Stimulated activated CD4-positive, alpha-beta T cell treated with anti-CD3 and anti-CD28 coated beads, Interleukin-4, amount 100 ng/mL, for 24 hours (primary cell): ENCODE measurements around the gene ERVV-1.

ENCODE experiments used
- DNase-seq: peaks from one replicate; pipeline ENCODE4 v3.0.0-alpha.2; 2020

Gene ERVV-1

DNA sequence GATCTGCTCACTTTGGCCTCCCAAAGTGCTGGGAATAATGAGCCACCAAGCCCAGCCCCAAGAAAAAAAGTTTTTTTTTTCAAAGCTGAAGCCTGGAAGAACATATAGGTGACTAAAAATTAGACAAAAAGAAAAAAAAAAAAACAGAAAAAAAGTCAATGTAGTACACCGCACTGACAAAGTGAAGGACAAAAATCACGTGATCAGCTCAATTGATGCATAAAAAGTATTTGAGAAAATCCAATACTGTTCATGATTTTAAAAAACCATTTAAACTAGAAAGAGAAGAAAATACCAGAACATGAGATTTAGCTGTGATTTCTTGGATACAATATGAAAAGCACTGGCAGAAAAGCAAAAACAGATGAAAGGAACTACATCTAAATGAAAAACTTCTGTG, 20.3 kb downstream of the ERVV-1 start:
- DNase-seq: no peak

DNA sequence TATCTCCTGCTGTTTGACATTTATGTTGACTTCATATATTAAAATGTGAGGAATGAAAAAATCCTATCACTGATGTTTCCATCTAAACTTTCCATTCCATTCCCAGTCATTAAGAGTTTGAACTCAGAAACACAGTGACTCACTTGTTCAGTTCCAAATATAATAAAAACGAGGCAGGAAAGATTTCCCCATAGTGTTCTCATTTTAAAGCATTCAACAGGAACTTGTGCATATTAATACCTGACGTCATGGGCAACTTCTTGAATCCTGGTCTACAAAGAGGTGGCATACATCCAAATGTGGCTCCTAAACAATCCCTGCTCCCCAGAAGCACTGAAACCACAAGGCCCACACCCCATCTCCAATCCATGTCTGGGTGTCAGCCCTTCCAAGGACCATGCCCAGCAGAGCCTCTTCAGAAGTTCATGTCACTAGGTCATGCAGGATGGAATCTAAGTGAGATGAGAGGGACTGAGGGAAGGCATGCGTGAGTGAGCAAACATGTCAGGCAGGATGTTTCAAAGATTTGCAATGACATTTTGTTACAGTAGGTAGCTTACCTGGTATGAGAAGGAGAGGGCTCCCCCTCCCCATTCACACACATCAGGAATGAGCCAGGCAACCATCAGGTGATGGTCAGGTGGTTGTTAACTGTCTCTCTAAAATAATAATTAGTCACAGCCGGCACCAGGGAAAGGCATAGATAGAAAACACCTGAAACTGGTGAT, 21.4 kb downstream of the ERVV-1 start:
- DNase-seq: no peak

DNA sequence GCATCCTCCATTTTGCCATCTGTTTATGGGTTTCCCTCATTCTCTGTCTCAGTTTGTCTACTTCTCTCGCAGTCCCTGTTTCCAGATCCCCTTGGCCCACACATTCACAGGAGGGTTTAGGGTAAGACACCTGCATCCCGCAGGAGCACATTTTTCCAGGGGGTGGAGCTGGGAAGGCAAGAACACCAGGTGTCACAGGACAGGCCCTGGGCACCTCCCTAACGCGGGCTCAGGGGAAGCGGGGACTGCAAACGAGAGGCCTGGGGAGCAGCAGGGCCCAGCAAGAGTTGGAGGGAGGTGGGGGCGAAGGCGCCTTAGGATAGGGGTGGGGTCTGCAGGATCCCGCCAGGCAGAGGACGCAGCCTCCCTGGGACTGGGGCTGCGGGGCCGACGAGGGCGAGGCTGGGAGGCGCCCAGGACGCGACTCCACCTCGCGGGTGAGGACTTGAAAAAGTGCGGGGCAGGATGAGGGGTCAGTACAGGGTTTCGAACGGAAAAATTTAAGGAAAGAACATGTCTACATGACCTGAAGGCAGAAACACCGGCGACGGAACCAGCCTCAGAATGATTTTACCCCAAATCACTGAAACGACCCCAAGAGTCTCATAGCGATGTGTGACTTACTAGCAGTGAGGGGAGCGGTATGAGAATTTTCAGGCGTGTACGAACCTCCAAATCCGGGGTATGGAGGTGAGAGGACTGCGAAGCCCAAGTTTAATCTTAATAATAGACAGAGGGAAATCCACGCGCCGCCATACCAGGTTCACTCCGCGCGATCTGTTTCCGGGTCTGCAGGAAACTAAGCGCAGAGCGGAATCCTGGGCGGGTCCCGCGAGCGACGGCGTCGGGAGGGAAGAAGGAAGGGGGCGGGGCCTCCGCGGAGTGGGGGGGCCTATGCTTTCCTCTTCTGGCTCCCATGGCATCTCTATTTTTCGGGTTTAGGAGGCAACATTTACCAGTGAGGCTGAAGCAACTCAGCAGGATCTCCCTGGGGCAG, 23.7 kb downstream of the ERVV-1 start:
- DNase-seq: no peak

DNA sequence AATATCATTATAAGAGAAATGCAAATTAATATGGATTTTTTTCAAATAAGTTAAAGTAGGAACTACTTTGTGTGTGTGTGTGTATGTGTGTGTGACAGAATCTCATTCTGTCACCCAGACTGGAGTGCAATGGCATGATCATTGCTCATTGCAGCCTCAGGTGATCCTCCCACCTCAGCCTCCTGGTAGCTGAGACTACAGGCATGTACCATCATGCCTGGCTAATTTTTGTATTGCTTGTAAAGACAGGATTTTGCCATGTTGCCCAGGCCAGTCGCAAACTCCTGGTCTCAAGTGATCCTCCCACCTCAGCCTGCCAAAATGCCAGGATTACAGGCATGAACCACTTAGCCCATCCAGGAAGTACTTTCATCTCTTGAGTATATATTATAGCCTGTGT, 27.6 kb downstream of the ERVV-1 start:
- DNase-seq: no peak

DNA sequence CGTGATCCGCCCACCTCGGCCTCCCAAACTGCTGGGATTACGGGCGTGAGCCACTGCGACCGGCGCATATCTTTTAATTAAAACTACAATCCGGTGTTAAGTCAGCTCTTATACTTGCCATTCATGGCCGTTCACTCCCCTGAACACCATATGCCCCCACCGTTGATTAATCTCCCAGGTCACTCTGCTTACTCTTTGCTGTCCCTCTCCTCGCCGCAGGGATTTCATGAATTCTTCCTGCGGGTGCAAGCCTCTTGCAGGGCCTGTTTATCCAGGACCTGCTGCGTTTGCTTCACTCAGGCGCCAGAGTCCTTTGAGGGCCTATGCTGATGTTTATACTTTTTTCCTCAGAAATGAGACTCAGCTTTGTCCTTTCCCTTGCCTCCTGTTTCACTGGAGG, 31.8 kb downstream of the ERVV-1 start:
- no peak for DNase-seq

DNA sequence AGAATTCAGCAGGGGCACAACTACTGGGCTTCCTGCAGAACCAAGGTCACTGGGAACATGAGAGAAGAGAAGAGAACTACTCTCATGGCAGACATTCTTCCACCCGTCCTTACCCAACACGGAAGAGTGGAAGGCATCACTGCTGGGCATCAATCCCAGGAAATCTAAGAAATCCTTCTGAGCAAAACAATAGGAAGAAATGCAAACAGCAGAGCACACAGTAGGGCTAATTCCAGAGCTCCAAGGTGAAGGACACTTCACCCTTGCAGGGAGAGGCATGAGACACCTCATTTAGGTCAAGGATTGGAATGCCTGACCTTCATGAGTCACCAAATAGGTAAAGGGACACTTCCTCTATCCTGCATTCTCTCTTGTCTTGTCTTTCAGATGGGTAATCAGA, 33.7 kb downstream of the ERVV-1 start:
- DNase-seq: no peak

DNA sequence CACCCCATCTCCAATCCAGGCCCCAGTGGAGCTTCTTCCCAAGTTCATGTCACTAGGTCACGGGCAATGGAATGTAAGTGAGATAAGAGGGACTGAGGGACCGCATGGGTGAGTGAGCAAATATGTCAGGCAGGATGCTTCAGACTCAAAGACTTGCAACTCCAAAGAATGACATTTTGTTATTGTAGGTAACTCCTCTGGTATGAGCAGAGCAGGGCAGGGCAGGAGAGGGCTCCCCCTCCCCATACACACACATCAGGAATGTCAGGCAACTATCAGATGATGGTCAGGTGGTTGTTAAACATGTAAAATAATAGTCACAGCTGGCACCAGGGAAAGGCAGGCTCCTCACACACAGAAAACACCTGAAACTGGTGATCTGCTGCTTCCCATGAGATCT, 41.4 kb downstream of the ERVV-1 start:
- no peak for DNase-seq

DNA sequence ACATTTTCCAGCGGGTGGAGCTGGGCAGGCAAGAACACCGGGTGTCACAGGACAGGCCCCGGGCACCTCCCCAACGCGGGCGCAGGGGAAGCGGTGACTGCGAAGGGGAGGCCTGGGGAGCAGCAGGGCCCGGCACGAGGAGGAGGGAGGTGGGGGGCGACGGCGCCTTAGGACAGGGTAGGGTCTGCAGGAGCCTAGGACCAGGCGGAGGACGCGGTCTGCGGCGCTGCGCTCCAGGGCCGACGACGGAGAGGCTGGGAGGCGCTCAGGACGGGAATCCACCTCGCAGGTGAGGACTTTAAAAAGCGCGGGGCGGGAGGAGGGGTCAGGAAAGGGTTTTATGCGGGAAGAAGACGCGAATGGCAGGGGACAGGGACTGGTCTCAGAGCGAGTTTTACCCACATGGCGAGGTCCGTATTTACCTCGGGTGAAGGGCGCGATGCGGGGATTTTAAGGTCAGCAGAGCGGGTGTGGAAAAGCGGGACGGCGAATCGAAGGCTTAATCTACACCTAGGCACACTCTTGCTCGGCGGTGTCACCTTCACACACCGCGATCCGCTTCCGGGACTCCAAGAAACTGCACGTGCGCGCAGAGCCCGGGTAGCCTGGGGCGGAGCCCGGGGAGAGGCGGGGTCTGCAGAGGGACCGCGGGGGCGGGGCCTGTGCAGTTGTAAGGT, 44.3 kb downstream of the ERVV-1 start:
- DNase-seq: no peak
